Measurements from ENCODE around the gene ETFA.

DNA sequence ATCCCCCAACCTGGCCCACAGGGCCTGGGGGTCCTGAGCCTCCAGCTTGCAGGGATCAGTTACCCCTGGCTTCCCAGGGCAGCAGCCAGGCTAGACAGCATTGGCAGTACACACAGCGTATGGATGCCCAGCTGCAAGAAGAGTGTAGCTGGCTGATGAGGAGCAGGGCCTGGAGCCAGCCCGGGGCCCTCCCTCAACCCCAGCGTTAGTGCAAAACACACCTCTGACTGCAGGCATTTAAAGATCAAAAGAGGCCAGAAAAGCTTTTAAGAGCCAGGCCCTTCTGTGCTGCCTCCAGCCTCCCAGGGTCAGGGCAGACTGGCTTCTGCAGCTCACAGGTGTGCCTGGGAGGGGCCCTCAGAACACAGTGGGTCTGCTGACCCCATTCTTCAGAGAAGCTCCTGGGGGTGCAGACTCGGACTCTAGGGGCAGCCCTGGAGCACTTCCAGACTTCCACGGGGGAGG is 110.6 kb downstream of the ETFA start:
- TF ChIP-seq, protein P1, sequence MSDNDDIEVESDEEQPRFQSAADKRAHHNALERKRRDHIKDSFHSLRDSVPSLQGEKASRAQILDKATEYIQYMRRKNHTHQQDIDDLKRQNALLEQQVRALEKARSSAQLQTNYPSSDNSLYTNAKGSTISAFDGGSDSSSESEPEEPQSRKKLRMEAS (IDR thresholded peaks at IDR 0.05): no peak
- TF ChIP-seq ZFP36 (IDR thresholded peaks at IDR 0.05; ENCODE audit: borderline replicate concordance, partially characterized antibody) (no peak), POLR2A (IDR thresholded peaks at IDR 0.05; ENCODE audit: low read length) (no peak), JUN (IDR thresholded peaks at IDR 0.05) (no peak), JUNB (IDR thresholded peaks at IDR 0.05) (no peak), RARB (CRISPR knock-in tag; IDR thresholded peaks at IDR 0.05) (no peak), CBX8 (IDR thresholded peaks at IDR 0.05) (no peak), BCL3 (IDR thresholded peaks at IDR 0.05) (no peak), EP300 (IDR thresholded peaks at IDR 0.05) (no peak), TP53 (CRISPR knock-in tag; IDR thresholded peaks at IDR 0.05) (no peak), ESRRA (IDR thresholded peaks at IDR 0.05; ENCODE audit: borderline replicate concordance, low read length) (no peak), RFX5 (IDR thresholded peaks at IDR 0.05) (no peak)
- TF ChIP-seq, protein P2, sequence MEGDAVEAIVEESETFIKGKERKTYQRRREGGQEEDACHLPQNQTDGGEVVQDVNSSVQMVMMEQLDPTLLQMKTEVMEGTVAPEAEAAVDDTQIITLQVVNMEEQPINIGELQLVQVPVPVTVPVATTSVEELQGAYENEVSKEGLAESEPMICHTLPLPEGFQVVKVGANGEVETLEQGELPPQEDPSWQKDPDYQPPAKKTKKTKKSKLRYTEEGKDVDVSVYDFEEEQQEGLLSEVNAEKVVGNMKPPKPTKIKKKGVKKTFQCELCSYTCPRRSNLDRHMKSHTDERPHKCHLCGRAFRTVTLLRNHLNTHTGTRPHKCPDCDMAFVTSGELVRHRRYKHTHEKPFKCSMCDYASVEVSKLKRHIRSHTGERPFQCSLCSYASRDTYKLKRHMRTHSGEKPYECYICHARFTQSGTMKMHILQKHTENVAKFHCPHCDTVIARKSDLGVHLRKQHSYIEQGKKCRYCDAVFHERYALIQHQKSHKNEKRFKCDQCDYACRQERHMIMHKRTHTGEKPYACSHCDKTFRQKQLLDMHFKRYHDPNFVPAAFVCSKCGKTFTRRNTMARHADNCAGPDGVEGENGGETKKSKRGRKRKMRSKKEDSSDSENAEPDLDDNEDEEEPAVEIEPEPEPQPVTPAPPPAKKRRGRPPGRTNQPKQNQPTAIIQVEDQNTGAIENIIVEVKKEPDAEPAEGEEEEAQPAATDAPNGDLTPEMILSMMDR (IDR thresholded peaks at IDR 0.05): no peak
- TF ChIP-seq, protein P3, sequence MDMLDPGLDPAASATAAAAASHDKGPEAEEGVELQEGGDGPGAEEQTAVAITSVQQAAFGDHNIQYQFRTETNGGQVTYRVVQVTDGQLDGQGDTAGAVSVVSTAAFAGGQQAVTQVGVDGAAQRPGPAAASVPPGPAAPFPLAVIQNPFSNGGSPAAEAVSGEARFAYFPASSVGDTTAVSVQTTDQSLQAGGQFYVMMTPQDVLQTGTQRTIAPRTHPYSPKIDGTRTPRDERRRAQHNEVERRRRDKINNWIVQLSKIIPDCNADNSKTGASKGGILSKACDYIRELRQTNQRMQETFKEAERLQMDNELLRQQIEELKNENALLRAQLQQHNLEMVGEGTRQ (IDR thresholded peaks at IDR 0.05): no peak

All from A549 (cell line).